IMR-90 (cell line): ENCODE data around the gene GTF3C1. TPM values are rescaled to one million over a fixed set of nuclear protein-coding genes. Genes with fewer than 3 reads are reported as not detected.

Experiments
- ATAC-seq: fragments of 200-7000 bp; cut with Tn5 transposase; 2 replicates; pipeline ENCODE4 v1.9.1; 2020; ENCODE audit warnings: low read depth, mild to moderate bottlenecking, moderate library complexity
- BruUV-seq: library from RNA; stranded (reverse); fragments of 400-500 nt; replicated peaks from 2 replicates; lab custom pipeline; 2021; lab: Mats Ljungman, UMichigan
- CTCF ChIA-PET: fragments of 300-600 bp; formaldehyde crosslinking; extraction: SDS; loops from one replicate; lab custom pipeline; 2021; ENCODE audit warnings: antibody characterized with exemption; lab: Yijun Ruan, JAX
- POLR2A ChIA-PET: fragments of 300-600 bp; sonication (Branson Sonifier 250); formaldehyde crosslinking; loops from one replicate; lab custom pipeline; 2022; ENCODE audit warnings: antibody characterized with exemption; ENCODE audit not compliant: unreplicated experiment; lab: Charles Lee
- DNase-seq: peaks from one replicate; pipeline ENCODE4 v3.0.0; 2013
- H2AFZ ChIP-seq: replicated peaks from 2 replicates; pipeline ENCODE3; 2013; ENCODE audit warnings: low read length, mild to moderate bottlenecking; ENCODE audit not compliant: poor library complexity
- H2AK5ac ChIP-seq: 2 replicates; pipeline ENCODE4 v1.6.1; 2013; ENCODE audit warnings: low read depth, low read length, inconsistent platforms
- H2AK9ac ChIP-seq: replicated peaks from 2 replicates; pipeline ENCODE3; 2013; ENCODE audit warnings: mild to moderate bottlenecking, low read depth, low read length, moderate library complexity; ENCODE audit not compliant: poor library complexity
- H2BK120ac ChIP-seq: 2 replicates; pipeline ENCODE4 v1.6.1; 2013; ENCODE audit warnings: low read depth, low read length, inconsistent platforms
- H2BK15ac ChIP-seq: 3 replicates; pipeline ENCODE4 v1.6.1; 2013; ENCODE audit warnings: low read depth, low read length, inconsistent platforms
- H2BK20ac ChIP-seq: 2 replicates; pipeline ENCODE4 v1.6.1; 2013; ENCODE audit warnings: low read depth, mild to moderate bottlenecking, inconsistent platforms, low read length, moderate library complexity
- H2BK5ac ChIP-seq: 2 replicates; pipeline ENCODE4 v1.6.1; 2013; ENCODE audit warnings: mild to moderate bottlenecking, low read depth, low read length, inconsistent platforms; ENCODE audit not compliant: poor library complexity, severe bottlenecking
- H3K14ac ChIP-seq: replicated peaks from 2 replicates; pipeline ENCODE4 v1.6.1; 2013; ENCODE audit warnings: low read depth, low read length, inconsistent platforms
- H3K18ac ChIP-seq: 2 replicates; pipeline ENCODE4 v1.6.1; 2013; ENCODE audit warnings: low read depth, low read length, control low read depth
- H3K23ac ChIP-seq: 2 replicates; pipeline ENCODE4 v1.6.1; 2013; ENCODE audit warnings: low read depth, low read length, inconsistent platforms
- H3K27ac ChIP-seq: 2 replicates; pipeline ENCODE4 v1.5.1; 2013; ENCODE audit warnings: mild to moderate bottlenecking, control low read depth, low read length; ENCODE audit not compliant: insufficient read depth
- H3K27me3 ChIP-seq: 2 replicates; pipeline ENCODE4 v1.6.1; 2013; ENCODE audit warnings: low read length; ENCODE audit not compliant: control insufficient read depth, insufficient read depth
- H3K36me3 ChIP-seq: 2 replicates; pipeline ENCODE4 v1.6.1; 2013; ENCODE audit warnings: low read length, mixed read lengths; ENCODE audit not compliant: control insufficient read depth, insufficient read depth
- H3K4ac ChIP-seq: 2 replicates; pipeline ENCODE4 v1.6.1; 2013; ENCODE audit warnings: low read depth, low read length, inconsistent platforms
- H3K4me1 ChIP-seq: 2 replicates; pipeline ENCODE4 v1.6.1; 2013; ENCODE audit warnings: low read length, mixed read lengths; ENCODE audit not compliant: control insufficient read depth, insufficient read depth
- H3K4me2 ChIP-seq: 2 replicates; pipeline ENCODE4 v1.6.1; 2013; ENCODE audit warnings: low read depth, mild to moderate bottlenecking, control low read depth, low read length, moderate library complexity
- H3K4me3 ChIP-seq: 2 replicates; pipeline ENCODE4 v1.5.1; 2013; ENCODE audit warnings: low read depth, mild to moderate bottlenecking, control low read depth, low read length, moderate library complexity; ENCODE audit not compliant: insufficient read depth
- H3K56ac ChIP-seq: 2 replicates; pipeline ENCODE4 v1.6.1; 2013; ENCODE audit warnings: low read length, inconsistent platforms; ENCODE audit not compliant: insufficient read depth; ENCODE audit errors: extremely low read depth
- H3K79me1 ChIP-seq, 2 experiments: 2 replicates each; pipeline ENCODE4 v1.6.1; 2013; ENCODE audit warnings: low read length in 2 of 2, inconsistent platforms in 1 of 2, low read depth in 1 of 2
- H3K9ac ChIP-seq: 2 replicates; pipeline ENCODE4 v1.6.1; 2013; ENCODE audit warnings: low read depth, low read length, control low read depth
- H3K9me1 ChIP-seq: 2 replicates; pipeline ENCODE4 v1.6.1; 2013; ENCODE audit warnings: low read length, inconsistent platforms; ENCODE audit not compliant: insufficient read depth
- H3K9me3 ChIP-seq: 2 replicates; pipeline ENCODE4 v1.6.1; 2013; ENCODE audit warnings: low read length; ENCODE audit not compliant: control insufficient read depth, insufficient read depth
- H4K20me1 ChIP-seq: 2 replicates; pipeline ENCODE4 v1.6.1; 2013; ENCODE audit warnings: low read length, inconsistent platforms; ENCODE audit not compliant: insufficient read depth
- H4K5ac ChIP-seq: 2 replicates; pipeline ENCODE4 v1.6.1; 2013; ENCODE audit warnings: mild to moderate bottlenecking, low read depth, low read length, control low read depth
- H4K8ac ChIP-seq, 2 experiments: 2 replicates each; pipeline ENCODE4 v1.6.1; 2013; ENCODE audit warnings: low read depth in 2 of 2, low read length in 2 of 2, control low read depth in 1 of 2, inconsistent platforms in 1 of 2
- H4K91ac ChIP-seq: 2 replicates; pipeline ENCODE4 v1.6.1; 2013; ENCODE audit warnings: low read depth, low read length, inconsistent platforms; ENCODE audit not compliant: insufficient read depth
- CEBPB ChIP-seq: IDR thresholded peaks from 2 replicates; pipeline ENCODE4 v1.6.1; 2012; ENCODE audit warnings: low read depth, low read length, improper control_type of control experiment
- FOS ChIP-seq: fragments of 150-350 bp; IDR thresholded peaks from 2 replicates; pipeline ENCODE4 v1.6.1; 2016; ENCODE audit warnings: low read depth, low read length
- WGBS, 2 experiments: methylation state at CpG; one replicate each; pipeline versions ENCODE4 v1.1.5 to v1.1.7; 2013; ENCODE audit warnings: missing lambda C conversion rate in 2 of 2; ENCODE audit not compliant: insufficient read length in 1 of 2; ENCODE audit errors: extremely low coverage in 2 of 2; 5-methylcytosine and 5-hydroxymethylcytosine counted together
- dilution Hi-C: fragments of 300-500 bp; cut with HindIII; formaldehyde crosslinking; loops from one replicate; pipeline ENCODE4 v1.14.3; 2018; ENCODE audit warnings: low sequenced_read_pairs; ENCODE audit not compliant: unreplicated experiment
- in situ Hi-C: fragments of 300-500 bp; cut with MboI; formaldehyde crosslinking; loops from 3 replicates; pipeline ENCODE4 v1.14.3; 2019; ENCODE audit warnings: low sequenced_read_pairs, inconsistent platforms, mixed read lengths
- intact Hi-C: fragments of 100-400 bp; cut with micrococcal nuclease; formaldehyde crosslinking; loops from 2 replicates; pipeline ENCODE4 v1.10.0; 2022
- polyA plus RNA-seq, 3 experiments: library from polyadenylated mRNA; depleted of rRNA; stranded (reverse); fragments of >200 nt; gene quantifications; 2 replicates each; pipeline ENCODE4 v1.2.3, GENCODE V29; 2012; ENCODE audit warnings: low replicate concordance in 1 of 3
- total RNA-seq: library from RNA; depleted of rRNA; stranded (reverse); fragments of >200 nt; gene quantifications from 2 replicates; pipeline ENCODE4 v1.2.3, GENCODE V29; 2012

The GTF3C1 gene
- total and polyA plus RNA-seq, 2 of the 4 experiments (the other 2 are of a cell fraction) = 50.8 to 68.1 TPM

- H2AFZ ChIP-seq = peak overlapping the region; percentile 2
- peaks cover 4% of the 10 kb centered on the region for H3K4me1 ChIP-seq
- no peaks in the 10 kb centered on the region for H3K9me3 ChIP-seq
- H3K56ac ChIP-seq = no peak overlapping the region
- intact Hi-C loops = no loop called here
- ChIA-PET POLR2A (interaction anchor here (0.9 kb wide), 1 partner anchor 20 kb away, joined by 3 read pairs; the partner anchor contains the start of gene KATNIP), CTCF (no interaction called here)
- no peak overlapping the region for H3K14ac ChIP-seq
- no peak overlapping the region for H2AK5ac ChIP-seq
- H3K9ac ChIP-seq = no peak overlapping the region
- no TSS peak for BruUV-seq
- dilution Hi-C loops = no loop called here
- no peak overlapping the region for H3K27ac ChIP-seq
- peaks cover 23% of the 10 kb centered on the region for H4K20me1 ChIP-seq
- WGBS, 2 experiments = no CpG with 5 or more reads among the region's 6 CpGs
- in situ Hi-C loops = no loop called here
- H3K23ac ChIP-seq = no peak overlapping the region
- no peak overlapping the region for H3K4ac ChIP-seq
- no peak overlapping the region for H4K8ac ChIP-seq
- H2BK15ac ChIP-seq = no peak overlapping the region
- no peak overlapping the region for H3K4me2 ChIP-seq
- peak; percentile 50; the same call in 1 of the 2 replicates for TF ChIP-seq FOS
- TF ChIP-seq CEBPB = no peak
- H3K79me1 ChIP-seq = peaks cover 6 to 21% of the 10 kb centered on the region in 2 experiments; a peak in 3 of 4 replicates
- H2BK20ac ChIP-seq = no peak overlapping the region
- no peak overlapping the region for H4K5ac ChIP-seq
- H3K27me3 ChIP-seq = no peaks in the 10 kb centered on the region
- H3K18ac ChIP-seq = no peak overlapping the region
- peaks cover 79% of the 10 kb centered on the region for H3K36me3 ChIP-seq
- H2AK9ac ChIP-seq = peak overlapping the region; percentile 62
- no peak overlapping the region for H4K91ac ChIP-seq
- DNase-seq = peak; percentile 82
- peak; percentile 80 for ATAC-seq
- no peak overlapping the region for H2BK120ac ChIP-seq
- no peak overlapping the region for H2BK5ac ChIP-seq
- H3K4me3 ChIP-seq = no peak overlapping the region
- H3K9me1 ChIP-seq = peaks cover 17% of the 10 kb centered on the region
Measured at GRCh38 chr16:27529962-27530361, 19.8 kb downstream of the GTF3C1 start.
